ENCODE data around the gene HDAC3.

Gene HDAC3

DNA sequence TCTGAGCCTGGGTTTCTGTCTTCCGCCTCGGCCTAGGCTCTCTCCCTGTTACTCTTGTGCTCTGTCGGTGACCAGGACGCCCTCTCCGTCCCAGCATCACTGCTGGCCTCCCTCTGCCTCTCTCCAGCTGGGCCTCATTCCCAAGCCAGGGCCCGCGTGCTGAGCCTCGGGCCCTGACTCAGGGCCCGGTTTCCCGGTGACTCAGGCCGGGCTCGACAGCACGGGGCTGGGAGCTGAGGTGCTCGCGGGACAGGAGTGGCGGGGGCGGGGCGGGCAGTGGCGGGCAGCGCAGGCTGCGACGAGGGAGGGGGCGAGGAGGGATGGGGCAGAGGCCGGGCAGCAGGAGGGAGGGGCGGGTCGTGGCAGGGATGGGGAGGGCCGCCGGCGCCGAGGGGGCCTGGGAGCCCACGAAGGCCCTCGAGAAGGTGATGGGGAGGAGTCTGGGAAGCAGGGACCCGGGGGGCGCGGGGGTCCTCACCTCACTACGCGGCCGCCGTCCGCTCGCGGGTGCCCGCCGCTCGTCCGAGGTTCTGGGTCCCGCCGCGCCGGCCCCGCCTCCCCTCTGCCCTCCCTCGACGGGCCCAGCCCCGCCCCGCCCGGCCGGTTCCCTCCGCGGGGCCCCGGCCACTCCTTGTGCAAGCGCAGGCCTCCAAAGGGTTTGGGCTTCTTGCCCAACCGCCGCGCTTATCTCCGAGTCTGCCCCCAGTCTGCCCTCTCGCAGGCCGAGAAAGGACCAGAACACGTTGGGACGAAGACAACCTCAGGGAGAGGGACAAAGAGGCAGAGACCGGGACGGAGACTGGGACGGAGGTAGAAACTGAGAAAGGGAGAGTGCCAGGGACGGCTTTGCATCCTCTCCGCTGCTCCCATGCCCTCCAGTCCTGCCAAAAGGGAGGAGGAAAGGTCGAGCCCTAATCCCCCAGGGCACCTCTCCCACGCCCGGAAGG lies 45.3 kb upstream of the HDAC3 start, which contains the start of gene ARAP3:
TSS of gene ARAP3 (minus strand) at position 536 of the 947 bp plus-strand sequence. CDS start 1,744 bp downstream, outside the sequence.
- peak; percentile 42; the same call in 1 of the 2 replicates for TF ChIP-seq NFIC (IDR thresholded peaks at IDR 0.05)
- TF ChIP-seq, protein P1, sequence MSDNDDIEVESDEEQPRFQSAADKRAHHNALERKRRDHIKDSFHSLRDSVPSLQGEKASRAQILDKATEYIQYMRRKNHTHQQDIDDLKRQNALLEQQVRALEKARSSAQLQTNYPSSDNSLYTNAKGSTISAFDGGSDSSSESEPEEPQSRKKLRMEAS (IDR thresholded peaks at IDR 0.05) = peak; percentile 64
- TF ChIP-seq YY1 (IDR thresholded peaks at IDR 0.05; ENCODE audit: low read depth) = no peak
- TF ChIP-seq TEAD4 (IDR thresholded peaks at IDR 0.05) = no peak
- no peak; the same call in 1 of the 2 replicates for TF ChIP-seq CEBPB (IDR thresholded peaks at IDR 0.05)
- TF ChIP-seq, protein P2, sequence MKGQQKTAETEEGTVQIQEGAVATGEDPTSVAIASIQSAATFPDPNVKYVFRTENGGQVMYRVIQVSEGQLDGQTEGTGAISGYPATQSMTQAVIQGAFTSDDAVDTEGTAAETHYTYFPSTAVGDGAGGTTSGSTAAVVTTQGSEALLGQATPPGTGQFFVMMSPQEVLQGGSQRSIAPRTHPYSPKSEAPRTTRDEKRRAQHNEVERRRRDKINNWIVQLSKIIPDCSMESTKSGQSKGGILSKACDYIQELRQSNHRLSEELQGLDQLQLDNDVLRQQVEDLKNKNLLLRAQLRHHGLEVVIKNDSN (IDR thresholded peaks at IDR 0.05) = no peak
- TF ChIP-seq, protein P3, sequence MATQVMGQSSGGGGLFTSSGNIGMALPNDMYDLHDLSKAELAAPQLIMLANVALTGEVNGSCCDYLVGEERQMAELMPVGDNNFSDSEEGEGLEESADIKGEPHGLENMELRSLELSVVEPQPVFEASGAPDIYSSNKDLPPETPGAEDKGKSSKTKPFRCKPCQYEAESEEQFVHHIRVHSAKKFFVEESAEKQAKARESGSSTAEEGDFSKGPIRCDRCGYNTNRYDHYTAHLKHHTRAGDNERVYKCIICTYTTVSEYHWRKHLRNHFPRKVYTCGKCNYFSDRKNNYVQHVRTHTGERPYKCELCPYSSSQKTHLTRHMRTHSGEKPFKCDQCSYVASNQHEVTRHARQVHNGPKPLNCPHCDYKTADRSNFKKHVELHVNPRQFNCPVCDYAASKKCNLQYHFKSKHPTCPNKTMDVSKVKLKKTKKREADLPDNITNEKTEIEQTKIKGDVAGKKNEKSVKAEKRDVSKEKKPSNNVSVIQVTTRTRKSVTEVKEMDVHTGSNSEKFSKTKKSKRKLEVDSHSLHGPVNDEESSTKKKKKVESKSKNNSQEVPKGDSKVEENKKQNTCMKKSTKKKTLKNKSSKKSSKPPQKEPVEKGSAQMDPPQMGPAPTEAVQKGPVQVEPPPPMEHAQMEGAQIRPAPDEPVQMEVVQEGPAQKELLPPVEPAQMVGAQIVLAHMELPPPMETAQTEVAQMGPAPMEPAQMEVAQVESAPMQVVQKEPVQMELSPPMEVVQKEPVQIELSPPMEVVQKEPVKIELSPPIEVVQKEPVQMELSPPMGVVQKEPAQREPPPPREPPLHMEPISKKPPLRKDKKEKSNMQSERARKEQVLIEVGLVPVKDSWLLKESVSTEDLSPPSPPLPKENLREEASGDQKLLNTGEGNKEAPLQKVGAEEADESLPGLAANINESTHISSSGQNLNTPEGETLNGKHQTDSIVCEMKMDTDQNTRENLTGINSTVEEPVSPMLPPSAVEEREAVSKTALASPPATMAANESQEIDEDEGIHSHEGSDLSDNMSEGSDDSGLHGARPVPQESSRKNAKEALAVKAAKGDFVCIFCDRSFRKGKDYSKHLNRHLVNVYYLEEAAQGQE (IDR thresholded peaks at IDR 0.05; ENCODE audit: low read depth) = no peak
- no peak for TF ChIP-seq RAD21 (IDR thresholded peaks at IDR 0.05; ENCODE audit: low read depth)
- TF ChIP-seq EP300 (IDR thresholded peaks at IDR 0.05; ENCODE audit: borderline replicate concordance) = no peak
- peak; percentile 78 for TF ChIP-seq ZBTB7A (IDR thresholded peaks at IDR 0.05; ENCODE audit: low read depth)
- no peak for TF ChIP-seq EGR1 (IDR thresholded peaks at IDR 0.05)
- no peak for TF ChIP-seq CREB1 (IDR thresholded peaks at IDR 0.05; ENCODE audit: low read depth)
- TF ChIP-seq TCF12 (IDR thresholded peaks at IDR 0.05; ENCODE audit: low read depth) = no peak
- no peak for TF ChIP-seq TAF1 (IDR thresholded peaks at IDR 0.05; ENCODE audit: low read depth)
- TF ChIP-seq FOXM1 (IDR thresholded peaks at IDR 0.05; ENCODE audit: borderline replicate concordance, low read depth) = no peak

DNA sequence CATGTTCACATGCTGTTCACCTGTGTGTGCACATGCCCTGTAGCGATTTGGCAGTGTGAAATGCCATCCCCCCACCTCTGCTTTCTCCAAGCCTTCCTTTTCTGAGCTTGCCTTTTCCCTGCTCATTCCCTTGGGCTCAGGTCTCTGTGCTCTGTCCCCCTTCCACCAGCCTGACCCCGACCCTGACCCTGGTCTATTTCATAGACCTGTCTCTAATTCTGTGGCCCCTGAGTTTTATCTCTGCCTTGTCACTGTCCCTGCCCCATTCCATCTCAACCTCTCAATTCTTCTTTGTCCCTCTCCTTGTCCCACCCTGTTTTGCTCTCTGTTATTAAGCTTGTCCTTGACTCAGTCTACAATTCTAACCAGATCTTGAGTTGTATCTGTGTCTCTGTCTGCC lies 44.6 kb upstream of the HDAC3 start:
- no peak for TF ChIP-seq ZBTB7A (IDR thresholded peaks at IDR 0.05; ENCODE audit: low read depth)
- no peak for TF ChIP-seq RAD21 (IDR thresholded peaks at IDR 0.05; ENCODE audit: low read depth)
- TF ChIP-seq YY1 (IDR thresholded peaks at IDR 0.05; ENCODE audit: low read depth) = no peak
- TF ChIP-seq, protein P3 (IDR thresholded peaks at IDR 0.05; ENCODE audit: low read depth) = no peak

DNA sequence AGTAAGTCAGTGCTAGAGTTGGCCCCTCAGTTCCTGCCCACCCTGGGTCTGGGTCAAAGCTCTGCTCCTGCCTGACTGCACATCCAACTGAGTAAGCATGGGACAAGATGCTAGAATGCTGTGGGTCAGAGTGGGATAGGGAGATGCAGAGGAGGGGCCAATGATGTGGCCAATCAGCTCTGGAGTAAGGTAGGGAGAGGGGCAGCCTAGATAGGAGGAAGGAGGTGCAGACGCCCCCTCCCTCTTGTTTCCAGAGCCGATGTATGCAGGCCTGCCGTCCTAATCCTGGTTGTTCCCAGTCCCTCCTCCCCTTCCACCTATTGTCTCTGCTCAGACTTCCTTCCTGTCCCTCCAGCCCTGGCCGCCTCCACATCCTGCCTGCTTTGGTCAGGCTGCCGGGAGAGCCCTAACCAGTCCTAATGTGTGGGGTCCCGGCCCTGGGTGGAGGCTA lies 44.1 kb upstream of the HDAC3 start:
- 0 out of 2 replicates have a peak, but pooled peaks have one; percentile 15 for TF ChIP-seq ZBTB7A (IDR thresholded peaks at IDR 0.05; ENCODE audit: low read depth)
- TF ChIP-seq EP300 (IDR thresholded peaks at IDR 0.05; ENCODE audit: borderline replicate concordance) = no peak
- TF ChIP-seq, protein P3 (IDR thresholded peaks at IDR 0.05; ENCODE audit: low read depth) = no peak

DNA sequence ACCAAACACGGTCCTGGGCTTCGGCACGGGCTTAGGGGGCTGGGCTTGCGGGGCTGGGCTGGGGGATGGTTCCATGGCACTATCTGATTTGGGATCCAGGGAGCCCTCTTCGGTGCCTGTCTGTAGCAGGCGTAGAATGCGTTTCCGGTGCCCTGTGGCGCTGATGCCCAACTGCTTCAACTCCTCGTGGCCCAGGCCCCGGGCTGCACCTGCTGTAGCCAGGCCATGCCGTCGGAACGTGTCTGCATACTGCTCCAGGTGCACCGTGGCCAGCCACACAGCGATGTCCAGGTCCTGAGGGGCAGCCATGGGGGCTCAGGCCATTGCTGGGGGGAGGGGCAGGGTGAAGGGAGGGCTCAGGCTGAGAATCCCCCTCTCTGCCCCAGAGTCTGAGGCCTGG lies 43.5 kb upstream of the HDAC3 start:
- TF ChIP-seq EP300 (IDR thresholded peaks at IDR 0.05; ENCODE audit: borderline replicate concordance) (no peak), EGR1 (IDR thresholded peaks at IDR 0.05) (no peak), ZBTB7A (IDR thresholded peaks at IDR 0.05; ENCODE audit: low read depth) (no peak), RAD21 (IDR thresholded peaks at IDR 0.05; ENCODE audit: low read depth) (no peak)
- TF ChIP-seq, protein P3 (IDR thresholded peaks at IDR 0.05; ENCODE audit: low read depth) = no peak
- TF ChIP-seq, protein P2 (IDR thresholded peaks at IDR 0.05) = no peak
